ENCODE measurements around the gene MGLL. TPM values are rescaled to one million over a fixed set of nuclear protein-coding genes. Genes with fewer than 3 reads are reported as not detected.

Gene MGLL
- total RNA-seq, 2 experiments from 2014 or later = 0.28 to 0.38 TPM

GRCh38 chr3:127734181-127734720 is 88.1 kb downstream of the MGLL start:
- H3K27me3 Mint-ChIP-seq = peaks cover 14% of the 10 kb centered on the region
- DNase-seq = no peak
- H3K4me1 Mint-ChIP-seq (ENCODE audit: low read depth) = no peaks in the 10 kb centered on the region
- POLR2A ChIA-PET = no interaction called here
- H3K36me3 Mint-ChIP-seq (ENCODE audit: low read depth) = no peaks in the 10 kb centered on the region
- H3K4me1 ChIP-seq (ENCODE audit: insufficient read depth, low read length) = peaks cover 10% of the 10 kb centered on the region
- intact Hi-C loops (cut with DNase I, micrococcal nuclease) = no loop called here
- no peak overlapping the region for H3K27ac Mint-ChIP-seq
- no peaks in the 10 kb centered on the region for H3K9me3 Mint-ChIP-seq
- no peak overlapping the region for H3K4me3 ChIP-seq (ENCODE audit: low read length)
- H3K27me3 ChIP-seq (ENCODE audit: control insufficient read depth in 1 of 2, insufficient read depth in 2 of 2, low read length in 2 of 2) = peaks cover 0 to 3% of the 10 kb centered on the region in 2 experiments
- H3K4me3 Mint-ChIP-seq = no peak overlapping the region
- no peaks in the 10 kb centered on the region for H3K9me3 ChIP-seq (ENCODE audit: control insufficient read depth in 1 of 2, insufficient read depth in 1 of 2, low read length in 2 of 2)
- ATAC-seq (ENCODE audit: poor library complexity) = no peak
- TF ChIP-seq, protein P1, sequence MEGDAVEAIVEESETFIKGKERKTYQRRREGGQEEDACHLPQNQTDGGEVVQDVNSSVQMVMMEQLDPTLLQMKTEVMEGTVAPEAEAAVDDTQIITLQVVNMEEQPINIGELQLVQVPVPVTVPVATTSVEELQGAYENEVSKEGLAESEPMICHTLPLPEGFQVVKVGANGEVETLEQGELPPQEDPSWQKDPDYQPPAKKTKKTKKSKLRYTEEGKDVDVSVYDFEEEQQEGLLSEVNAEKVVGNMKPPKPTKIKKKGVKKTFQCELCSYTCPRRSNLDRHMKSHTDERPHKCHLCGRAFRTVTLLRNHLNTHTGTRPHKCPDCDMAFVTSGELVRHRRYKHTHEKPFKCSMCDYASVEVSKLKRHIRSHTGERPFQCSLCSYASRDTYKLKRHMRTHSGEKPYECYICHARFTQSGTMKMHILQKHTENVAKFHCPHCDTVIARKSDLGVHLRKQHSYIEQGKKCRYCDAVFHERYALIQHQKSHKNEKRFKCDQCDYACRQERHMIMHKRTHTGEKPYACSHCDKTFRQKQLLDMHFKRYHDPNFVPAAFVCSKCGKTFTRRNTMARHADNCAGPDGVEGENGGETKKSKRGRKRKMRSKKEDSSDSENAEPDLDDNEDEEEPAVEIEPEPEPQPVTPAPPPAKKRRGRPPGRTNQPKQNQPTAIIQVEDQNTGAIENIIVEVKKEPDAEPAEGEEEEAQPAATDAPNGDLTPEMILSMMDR (IDR thresholded peaks at IDR 0.05) = no peak
- CTCF ChIA-PET = no interaction called here
- no peaks in the 10 kb centered on the region for H3K36me3 ChIP-seq (ENCODE audit: insufficient read depth, low read length)
- no peak overlapping the region for H3K27ac ChIP-seq (ENCODE audit: low read depth in 1 of 2, low read length in 2 of 2)

DNA sequence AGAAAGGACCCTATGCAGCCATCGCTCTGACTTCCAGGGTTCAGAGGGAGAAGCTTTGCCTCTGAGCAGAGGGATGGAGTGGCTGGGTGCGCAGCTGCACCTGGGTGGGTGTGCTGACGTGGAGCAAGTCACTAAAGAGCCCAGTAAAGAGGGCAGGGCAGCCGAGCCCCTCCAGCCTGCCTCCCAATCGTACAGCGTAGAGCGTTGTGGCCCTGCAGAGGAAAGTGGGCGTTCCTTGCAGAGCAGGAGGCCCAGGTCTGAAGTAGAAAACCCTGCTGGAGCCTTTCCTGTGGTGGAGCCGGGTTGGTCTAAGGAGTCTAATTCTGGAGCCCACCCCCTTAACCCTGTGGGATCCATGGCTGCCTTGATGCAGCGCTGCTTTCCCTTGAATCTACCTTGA is 88.5 kb downstream of the MGLL start:
- ChIA-PET CTCF (no interaction called here), POLR2A (no interaction called here)
- Mint-ChIP-seq H3K9me3 (no peaks in the 10 kb centered on the region), H3K4me1 (ENCODE audit: low read depth) (no peaks in the 10 kb centered on the region), H3K27me3 (peaks cover 14% of the 10 kb centered on the region), H3K36me3 (ENCODE audit: low read depth) (no peaks in the 10 kb centered on the region), H3K27ac (no peak overlapping the region), H3K4me3 (no peak overlapping the region)
- Histone ChIP-seq H3K9me3 (ENCODE audit: control insufficient read depth in 1 of 2, insufficient read depth in 1 of 2, low read length in 2 of 2) (no peaks in the 10 kb centered on the region), H3K4me3 (ENCODE audit: low read length) (no peak overlapping the region), H3K27me3 (ENCODE audit: control insufficient read depth in 1 of 2, insufficient read depth in 2 of 2, low read length in 2 of 2) (peaks cover 0 to 3% of the 10 kb centered on the region in 2 experiments), H3K4me1 (ENCODE audit: insufficient read depth, low read length) (peaks cover 10% of the 10 kb centered on the region), H3K27ac (ENCODE audit: low read depth in 1 of 2, low read length in 2 of 2) (no peak overlapping the region), H3K36me3 (ENCODE audit: insufficient read depth, low read length) (no peaks in the 10 kb centered on the region)
- intact Hi-C loops (cut with DNase I, micrococcal nuclease) = no loop called here
- DNase-seq (no peak), ATAC-seq (ENCODE audit: poor library complexity) (no peak)
- TF ChIP-seq, protein P1 (IDR thresholded peaks at IDR 0.05) = no peak

- Histone ChIP-seq H3K4me1 (ENCODE audit: insufficient read depth, low read length) (peaks cover 5% of the 10 kb centered on the region), H3K27me3 (ENCODE audit: control insufficient read depth in 1 of 2, insufficient read depth in 2 of 2, low read length in 2 of 2) (peaks cover 0 to 3% of the 10 kb centered on the region in 2 experiments), H3K36me3 (ENCODE audit: insufficient read depth, low read length) (no peaks in the 10 kb centered on the region), H3K4me3 (ENCODE audit: low read length) (no peak overlapping the region), H3K9me3 (ENCODE audit: control insufficient read depth in 1 of 2, insufficient read depth in 1 of 2, low read length in 2 of 2) (no peaks in the 10 kb centered on the region), H3K27ac (ENCODE audit: low read depth in 1 of 2, low read length in 2 of 2) (no peak overlapping the region)
- no peak for ATAC-seq (ENCODE audit: poor library complexity)
- no peaks in the 10 kb centered on the region for H3K9me3 Mint-ChIP-seq
- no peaks in the 10 kb centered on the region for H3K36me3 Mint-ChIP-seq (ENCODE audit: low read depth)
- ChIA-PET CTCF (no interaction called here), POLR2A (no interaction called here)
- peak in 3 of 14 experiments; percentile 13 to 45 (median 31) for DNase-seq
- H3K4me3 Mint-ChIP-seq = no peak overlapping the region
- peaks cover 14% of the 10 kb centered on the region for H3K27me3 Mint-ChIP-seq
- TF ChIP-seq, protein P1 (IDR thresholded peaks at IDR 0.05) = no peak
- intact Hi-C loops (cut with DNase I, micrococcal nuclease) = no loop called here
- H3K4me1 Mint-ChIP-seq (ENCODE audit: low read depth) = no peaks in the 10 kb centered on the region
- no peak overlapping the region for H3K27ac Mint-ChIP-seq
These were observed 89.4 kb downstream of the MGLL start for GRCh38 chr3:127732879-127733350.

Measured in CD4-positive, alpha-beta T cell (primary cell).